ENCODE results near the gene SCFD2. TPM values are rescaled to one million over a fixed set of nuclear protein-coding genes. Genes with fewer than 3 reads are reported as not detected.
"Not testable (repeated sequence)": the region's sequence is repeated elsewhere in the genome, so short reads cannot be mapped to it uniquely, and the experiment has no call there.

SCFD2 gene
- total RNA-seq, 1 experiment from 2014 or later = 20.6 TPM

GRCh38 chr4:53050361-53050774 is 315.5 kb downstream of the SCFD2 start:
- DNase-seq (ENCODE audit: low read depth) = no peak

DNA sequence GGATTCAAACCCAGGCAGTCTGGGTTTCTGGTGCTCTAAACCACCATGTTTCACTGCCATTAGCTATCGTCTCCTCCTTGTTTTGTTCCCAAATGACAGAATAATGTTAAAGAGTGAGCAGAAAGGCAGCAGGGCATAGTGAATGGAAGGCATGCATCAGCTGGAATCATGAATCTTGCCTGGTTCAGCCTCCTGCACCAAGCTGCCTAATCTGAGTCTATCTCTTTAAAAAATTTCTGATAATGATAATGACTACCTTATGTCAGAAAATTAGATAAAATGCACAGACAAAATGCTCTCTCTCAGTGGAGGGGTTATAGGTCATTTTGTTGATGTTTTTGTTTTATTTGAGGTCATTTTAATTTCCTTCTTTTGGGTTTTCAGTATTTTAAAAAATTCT is 316.3 kb downstream of the SCFD2 start:
- DNase-seq (ENCODE audit: low read depth) = no peak

GRCh38 chr4:53044651-53044960 is 321.3 kb downstream of the SCFD2 start:
- no peak for DNase-seq (ENCODE audit: low read depth)

DNA sequence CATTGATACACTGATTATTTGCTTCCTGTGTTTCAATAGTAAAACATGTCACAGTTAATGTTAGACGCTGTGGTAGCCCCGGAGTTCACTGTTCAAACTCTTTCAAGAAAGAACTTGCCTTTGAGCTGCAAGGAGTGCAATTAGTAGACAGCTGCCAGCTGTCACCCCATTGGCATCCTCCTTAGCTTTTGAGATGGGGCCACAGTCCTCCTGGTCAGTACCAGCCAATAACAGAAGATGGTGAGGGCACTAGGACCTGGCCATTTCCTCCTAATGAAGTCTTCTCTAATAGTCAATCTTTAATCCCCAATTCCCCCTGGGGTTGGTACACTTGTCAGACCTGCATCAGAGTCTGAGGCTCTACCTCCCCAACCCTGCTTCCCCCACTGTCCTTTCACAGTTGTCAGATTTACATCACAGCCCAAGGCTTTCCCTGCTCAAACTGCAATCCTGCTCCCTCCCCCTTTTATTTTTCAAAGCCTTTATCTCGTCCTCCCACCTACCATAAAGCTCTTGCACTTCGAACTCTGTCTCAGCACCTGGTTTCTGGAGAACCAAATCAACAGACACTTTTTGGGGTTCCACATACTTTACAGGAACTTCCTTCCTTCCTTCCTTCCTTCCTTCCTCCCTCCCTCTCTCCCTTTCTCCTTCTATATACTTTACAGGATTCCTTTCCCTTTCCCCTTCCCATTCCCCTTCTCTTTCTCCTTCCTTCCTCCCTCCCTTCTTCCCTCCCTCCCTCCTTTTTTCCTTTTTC is 321.8 kb downstream of the SCFD2 start:
- no peak for DNase-seq (ENCODE audit: low read depth)

DNA sequence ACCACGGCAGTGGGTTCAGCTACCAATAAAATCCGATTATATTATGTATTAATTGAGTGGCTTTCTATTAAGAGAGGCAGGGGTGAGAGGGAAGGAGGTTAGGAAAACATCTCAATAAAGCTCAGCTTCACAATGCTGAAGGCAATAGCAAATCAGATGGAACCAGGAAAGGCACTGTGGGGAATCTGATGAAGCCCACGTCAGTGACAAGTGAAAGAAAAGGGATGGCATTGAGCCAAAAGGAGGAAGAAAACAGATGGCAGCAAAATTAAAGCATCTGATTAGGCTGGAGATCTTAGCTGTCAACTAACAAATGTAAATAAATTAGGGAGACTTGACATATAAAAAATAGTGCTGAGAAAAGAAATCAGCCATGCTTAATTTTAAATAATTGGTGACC is 322.8 kb downstream of the SCFD2 start:
- no peak for DNase-seq (ENCODE audit: low read depth)

GRCh38 chr4:53040851-53041250 is 325.0 kb downstream of the SCFD2 start:
- DNase-seq (ENCODE audit: low read depth) = no peak

- DNase-seq (ENCODE audit: low read depth) = no peak
Observed at GRCh38 chr4:53040459-53040815, 325.4 kb downstream of the SCFD2 start.

DNA sequence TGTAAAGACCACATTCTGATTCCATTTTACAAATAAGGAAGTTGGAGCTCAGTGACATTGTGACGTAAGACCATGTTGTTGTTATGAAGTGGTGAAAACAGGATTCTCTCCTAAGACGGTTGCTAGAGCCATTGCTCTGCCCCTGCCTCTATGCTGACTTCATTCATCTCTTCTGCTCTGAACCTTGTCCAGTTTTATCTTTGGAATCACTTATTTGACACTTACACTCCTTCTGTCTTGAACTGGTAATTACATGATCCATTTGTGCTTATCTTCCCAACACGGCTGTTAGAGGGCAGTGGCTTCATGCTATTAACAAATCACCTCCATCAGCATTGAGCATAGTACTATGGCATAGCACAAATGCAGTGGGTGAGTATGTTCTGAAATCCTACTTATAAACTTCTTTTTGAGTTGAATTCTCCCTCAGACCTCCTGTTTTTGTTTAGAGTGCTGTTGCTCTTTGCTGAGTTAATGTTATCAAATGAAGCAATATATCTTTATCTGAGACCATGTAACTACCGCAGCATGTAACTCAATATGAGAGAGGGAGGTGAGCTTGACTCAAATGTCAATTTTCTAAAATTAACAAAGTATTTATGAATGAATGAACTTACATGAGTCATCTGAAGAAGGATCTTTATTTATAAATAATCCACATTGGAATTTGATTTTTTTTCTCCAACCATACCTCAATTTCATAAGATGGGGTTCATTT is 326.0 kb downstream of the SCFD2 start:
- no peak for DNase-seq (ENCODE audit: low read depth)

DNA sequence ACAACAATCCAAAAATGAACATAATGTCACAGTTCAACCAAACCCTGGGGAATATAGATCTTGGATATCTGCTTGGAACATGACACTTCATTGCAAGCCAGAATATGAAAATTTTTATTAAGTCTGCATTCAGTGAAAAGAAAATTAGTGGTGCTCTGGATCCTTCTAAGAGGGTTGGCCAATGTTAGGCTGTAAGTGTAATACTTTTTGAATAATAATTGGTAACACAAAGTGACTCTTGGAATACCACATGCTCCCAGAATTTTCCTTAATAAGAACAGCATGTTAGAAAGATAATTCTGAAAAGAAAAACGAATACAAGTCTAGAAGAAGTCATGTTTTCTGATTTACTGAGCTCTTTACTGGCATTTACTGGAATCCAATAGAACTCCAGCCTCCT is 328.0 kb downstream of the SCFD2 start:
- DNase-seq (ENCODE audit: low read depth) = no peak

- DNase-seq (ENCODE audit: low read depth) = not testable (repeated sequence)
Observed at GRCh38 chr4:53032908-53033307, 333.0 kb downstream of the SCFD2 start.

DNA sequence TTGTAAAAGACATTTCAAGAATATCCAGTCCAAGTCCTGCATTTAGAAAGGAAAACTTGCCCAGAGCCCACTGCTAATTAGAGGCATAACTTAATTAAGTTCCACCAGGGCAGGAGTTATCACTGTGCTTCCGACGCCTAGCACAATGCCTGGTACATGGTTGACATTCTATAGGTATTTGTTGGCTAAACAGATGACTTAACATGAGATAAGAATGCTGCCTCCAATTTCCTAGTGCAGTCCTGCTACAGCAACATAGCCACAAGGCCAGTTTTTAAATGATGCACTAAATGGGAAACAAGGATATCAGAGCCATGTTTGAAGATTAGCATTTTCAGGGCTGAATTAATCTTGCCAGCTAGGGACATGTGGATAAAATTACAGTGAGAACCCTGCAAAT is 339.6 kb downstream of the SCFD2 start:
- no peak for DNase-seq (ENCODE audit: low read depth)

GRCh38 chr4:53023677-53024299 is 342.1 kb downstream of the SCFD2 start:
- DNase-seq (ENCODE audit: low read depth) = no peak

- DNase-seq (ENCODE audit: low read depth) = no peak
Observed at GRCh38 chr4:53022513-53023100, 343.3 kb downstream of the SCFD2 start.

DNA sequence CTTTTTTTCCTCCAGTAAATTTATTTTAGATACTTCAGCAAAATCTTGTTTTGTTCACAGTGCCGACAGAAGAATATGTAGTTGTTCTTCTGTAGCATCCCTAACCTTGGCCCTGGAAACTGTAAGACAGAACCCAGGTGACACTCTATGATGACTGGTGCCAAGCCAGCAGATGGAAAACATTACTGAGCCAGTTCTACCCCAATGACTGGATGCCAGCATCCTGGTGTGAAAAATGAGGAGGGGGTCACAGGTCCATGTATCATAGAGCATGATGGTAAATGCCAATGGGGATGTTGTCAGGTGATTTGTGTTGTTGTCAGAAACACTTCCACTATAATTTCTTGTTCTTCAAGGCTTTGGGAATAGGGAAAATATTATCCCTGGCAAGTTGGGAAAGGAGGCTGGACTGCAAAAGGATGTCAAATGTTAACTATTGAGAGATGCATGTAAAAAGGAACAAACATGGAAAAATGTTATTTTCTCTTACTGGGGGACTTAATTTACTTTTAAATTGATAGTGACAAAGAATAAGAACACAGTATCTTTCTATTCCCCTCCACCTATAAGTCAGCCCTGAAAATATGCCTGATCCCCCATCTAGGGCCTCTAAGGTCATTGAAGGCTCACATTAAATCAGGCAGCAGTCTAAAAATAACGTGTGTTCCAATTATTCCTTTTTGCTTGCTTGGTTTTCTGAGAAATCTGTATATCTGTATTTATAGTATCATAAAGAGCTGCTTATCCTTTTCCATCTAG is 343.9 kb downstream of the SCFD2 start:
- no peak for DNase-seq (ENCODE audit: low read depth)

DNA sequence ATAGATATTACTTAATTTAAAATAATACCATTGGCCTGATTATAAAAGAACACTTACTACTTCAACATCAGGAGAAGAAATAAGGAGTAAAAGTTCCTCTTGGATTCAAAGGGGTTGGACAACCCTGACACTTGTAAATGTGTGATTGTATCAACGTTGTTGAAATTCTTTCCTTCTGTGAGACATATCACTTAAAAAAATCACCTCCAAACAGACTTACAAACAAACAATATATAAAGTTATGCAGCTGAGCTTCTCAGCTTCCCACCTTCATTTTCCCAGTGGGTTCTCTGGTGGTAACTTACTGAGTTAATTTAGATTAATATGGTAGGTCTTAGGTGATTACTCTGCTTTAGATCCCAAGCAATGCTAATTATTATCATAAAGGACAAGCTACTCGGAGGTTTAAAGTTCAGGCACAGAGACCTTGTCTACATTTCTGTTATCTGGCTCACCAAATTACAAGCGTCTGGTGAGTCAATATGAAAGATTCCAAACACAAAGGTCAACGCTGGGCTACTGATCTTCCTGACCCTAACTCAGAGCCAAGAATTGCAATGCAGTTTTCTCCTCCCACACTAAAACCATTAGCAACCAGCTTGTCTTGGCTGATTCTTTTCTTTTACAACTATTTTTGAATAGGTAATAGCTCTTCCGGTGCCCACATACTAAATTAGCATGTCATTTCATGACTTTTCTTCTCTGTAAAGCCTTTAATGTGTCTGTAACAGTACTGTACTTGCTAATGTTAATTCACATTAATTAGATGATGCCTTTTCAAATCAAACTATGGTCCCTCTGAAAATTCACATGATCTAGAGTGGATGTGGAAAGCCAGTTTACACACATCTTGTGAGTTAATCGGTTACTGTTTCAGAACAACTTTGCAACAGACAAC is 346.1 kb downstream of the SCFD2 start:
- DNase-seq (ENCODE audit: low read depth) = peak; percentile 44

GRCh38 chr4:53018471-53018870 is 347.4 kb downstream of the SCFD2 start:
- no peak for DNase-seq (ENCODE audit: low read depth)

- no peak for DNase-seq (ENCODE audit: low read depth)
Observed at GRCh38 chr4:53016099-53016820, 349.6 kb downstream of the SCFD2 start.

DNA sequence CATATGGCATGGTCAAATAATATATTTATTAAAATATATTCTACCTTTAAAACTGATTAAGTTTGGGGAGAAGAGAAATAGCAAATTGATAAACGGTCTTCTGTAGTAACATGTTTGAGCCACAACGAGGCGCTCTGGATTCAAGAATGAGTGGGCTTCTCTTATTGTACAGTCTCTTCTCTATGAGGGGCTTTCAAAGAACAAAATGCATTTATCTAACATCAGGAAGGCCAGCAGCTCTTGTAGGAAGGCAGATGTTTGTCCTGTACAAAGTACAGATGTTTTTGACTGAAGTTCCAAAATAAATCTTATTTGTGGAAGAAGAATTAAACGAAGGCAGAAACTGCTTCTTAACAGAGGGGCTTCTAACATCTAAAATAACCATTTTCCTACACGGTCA is 350.2 kb downstream of the SCFD2 start:
- DNase-seq (ENCODE audit: low read depth) = peak; percentile 27

GRCh38 chr4:53014881-53015280 is 351.0 kb downstream of the SCFD2 start:
- DNase-seq (ENCODE audit: low read depth) = no peak
